ENCODE measurements around the gene CHPT1.
"Not testable (repeated sequence)": the region's sequence is repeated elsewhere in the genome, so short reads cannot be mapped to it uniquely, and the experiment has no call there.

DNA sequence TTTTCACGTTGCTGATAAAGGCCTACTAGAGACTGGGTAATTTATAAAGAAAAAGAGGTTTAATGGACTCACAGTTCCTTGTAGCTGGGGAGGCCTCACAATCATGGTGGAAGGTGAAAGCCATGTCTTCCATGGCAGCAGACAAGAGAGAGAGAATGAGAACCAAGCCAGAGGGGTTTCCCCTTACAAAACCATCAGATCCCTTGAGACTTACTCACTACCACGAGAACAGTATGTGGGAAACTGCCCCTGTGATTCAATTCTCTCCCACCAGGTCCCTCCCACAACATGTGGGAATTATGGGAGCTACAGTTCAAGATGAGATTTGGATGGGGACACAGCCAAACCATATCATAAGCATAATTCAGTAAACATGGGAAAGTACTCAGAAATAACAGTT is 36.8 kb upstream of the CHPT1 start:
- not testable (repeated sequence) for TF ChIP-seq POLR2A (IDR thresholded peaks at IDR 0.05)
- TF ChIP-seq, protein P1, sequence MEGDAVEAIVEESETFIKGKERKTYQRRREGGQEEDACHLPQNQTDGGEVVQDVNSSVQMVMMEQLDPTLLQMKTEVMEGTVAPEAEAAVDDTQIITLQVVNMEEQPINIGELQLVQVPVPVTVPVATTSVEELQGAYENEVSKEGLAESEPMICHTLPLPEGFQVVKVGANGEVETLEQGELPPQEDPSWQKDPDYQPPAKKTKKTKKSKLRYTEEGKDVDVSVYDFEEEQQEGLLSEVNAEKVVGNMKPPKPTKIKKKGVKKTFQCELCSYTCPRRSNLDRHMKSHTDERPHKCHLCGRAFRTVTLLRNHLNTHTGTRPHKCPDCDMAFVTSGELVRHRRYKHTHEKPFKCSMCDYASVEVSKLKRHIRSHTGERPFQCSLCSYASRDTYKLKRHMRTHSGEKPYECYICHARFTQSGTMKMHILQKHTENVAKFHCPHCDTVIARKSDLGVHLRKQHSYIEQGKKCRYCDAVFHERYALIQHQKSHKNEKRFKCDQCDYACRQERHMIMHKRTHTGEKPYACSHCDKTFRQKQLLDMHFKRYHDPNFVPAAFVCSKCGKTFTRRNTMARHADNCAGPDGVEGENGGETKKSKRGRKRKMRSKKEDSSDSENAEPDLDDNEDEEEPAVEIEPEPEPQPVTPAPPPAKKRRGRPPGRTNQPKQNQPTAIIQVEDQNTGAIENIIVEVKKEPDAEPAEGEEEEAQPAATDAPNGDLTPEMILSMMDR (IDR thresholded peaks at IDR 0.05 in 4 of 5, conservative IDR thresholded peaks at IDR 0.05 in 1 of 5): not testable (repeated sequence)

Measured in gastrocnemius medialis (tissue), 4 donors.